ENCODE measurements around the gene ALDH8A1.

ALDH8A1 gene

GRCh38 chr6:134992155-134992554 lies 42.3 kb upstream of the ALDH8A1 start:
- intact Hi-C loops (cut with DNase I; ENCODE audit: low total_unique reads), result no loop called here
- H3K27me3 ChIP-seq, result no peaks in the 10 kb centered on the region
- H3K4me1 ChIP-seq, result no peaks in the 10 kb centered on the region
- no peak for TF ChIP-seq CTCF (IDR thresholded peaks at IDR 0.05)
- no peak overlapping the region for H3K27ac ChIP-seq
- peaks cover 37 to 49% (median 41%) of the 10 kb centered on the region in 3 donors for H3K36me3 ChIP-seq
- H3K4me3 ChIP-seq, result no peak overlapping the region
- no peaks in the 10 kb centered on the region for H3K9me3 ChIP-seq
- no peak for DNase-seq

GRCh38 chr6:134990262-134990661 lies 40.4 kb upstream of the ALDH8A1 start:
- DNase-seq, result no peak
- Histone ChIP-seq H3K27ac (no peak overlapping the region), H3K27me3 (no peaks in the 10 kb centered on the region), H3K4me3 (no peak overlapping the region), H3K4me1 (no peaks in the 10 kb centered on the region), H3K9me3 (no peaks in the 10 kb centered on the region), H3K36me3 (peaks cover 28 to 35% (median 34%) of the 10 kb centered on the region in 3 donors)
- intact Hi-C loops (cut with DNase I; ENCODE audit: low total_unique reads), result no loop called here
- no peak for TF ChIP-seq CTCF (IDR thresholded peaks at IDR 0.05)

- DNase-seq, result no peak
- no peak overlapping the region for H3K4me3 ChIP-seq
- H3K27me3 ChIP-seq, result no peaks in the 10 kb centered on the region
- H3K27ac ChIP-seq, result no peak overlapping the region
- no peak for TF ChIP-seq CTCF (IDR thresholded peaks at IDR 0.05)
- intact Hi-C loops (cut with DNase I; ENCODE audit: low total_unique reads), result no loop called here
- H3K36me3 ChIP-seq, result peaks cover 25 to 38% (median 32%) of the 10 kb centered on the region in 3 donors
- no peaks in the 10 kb centered on the region for H3K4me1 ChIP-seq
- H3K9me3 ChIP-seq, result no peaks in the 10 kb centered on the region
Measured at GRCh38 chr6:134984821-134985220, 34.9 kb upstream of the ALDH8A1 start.

- Histone ChIP-seq H3K4me3 (no peak overlapping the region), H3K9me3 (no peaks in the 10 kb centered on the region), H3K4me1 (no peaks in the 10 kb centered on the region), H3K27me3 (no peaks in the 10 kb centered on the region), H3K36me3 (peaks cover 27 to 48% (median 42%) of the 10 kb centered on the region in 3 donors), H3K27ac (no peak overlapping the region)
- intact Hi-C loops (cut with DNase I; ENCODE audit: low total_unique reads), result no loop called here
- no peak for DNase-seq
- TF ChIP-seq CTCF (IDR thresholded peaks at IDR 0.05), result no peak
Measured at GRCh38 chr6:134983823-134984222, 33.9 kb upstream of the ALDH8A1 start.

- no peak for TF ChIP-seq CTCF (IDR thresholded peaks at IDR 0.05)
- DNase-seq, result no peak
- H3K36me3 ChIP-seq, result peaks cover 39 to 51% (median 45%) of the 10 kb centered on the region in 3 donors
- no peaks in the 10 kb centered on the region for H3K9me3 ChIP-seq
- H3K4me3 ChIP-seq, result no peak overlapping the region
- H3K27ac ChIP-seq, result no peak overlapping the region
- no peaks in the 10 kb centered on the region for H3K27me3 ChIP-seq
- no peaks in the 10 kb centered on the region for H3K4me1 ChIP-seq
- intact Hi-C loops (cut with DNase I; ENCODE audit: low total_unique reads), result no loop called here
Measured at GRCh38 chr6:134982161-134982560, 32.3 kb upstream of the ALDH8A1 start.

GRCh38 chr6:134980846-134981245 lies 30.9 kb upstream of the ALDH8A1 start:
- no peak overlapping the region for H3K4me3 ChIP-seq
- H3K36me3 ChIP-seq, result peaks cover 39 to 51% (median 51%) of the 10 kb centered on the region in 3 donors
- DNase-seq, result no peak
- no peaks in the 10 kb centered on the region for H3K4me1 ChIP-seq
- H3K27ac ChIP-seq, result no peak overlapping the region
- no peaks in the 10 kb centered on the region for H3K9me3 ChIP-seq
- TF ChIP-seq CTCF (IDR thresholded peaks at IDR 0.05), result no peak
- no peaks in the 10 kb centered on the region for H3K27me3 ChIP-seq
- intact Hi-C loops (cut with DNase I; ENCODE audit: low total_unique reads), result no loop called here

Measured in tibial artery (tissue), 4 donors.